Esophagus muscularis mucosa (tissue), 3 donors: Measurements from ENCODE around the gene TLL2.

ENCODE experiments used
- POLR2A ChIP-seq: fragments of 450-650 bp; IDR thresholded peaks from one replicate; pipeline ENCODE4 v1.6.1; 2017; ENCODE audit warnings: antibody characterized with exemption, moderate library complexity, mild to moderate bottlenecking, low read depth
- POLR2AphosphoS5 ChIP-seq, 2 donors: sonication (generic); formaldehyde crosslinking; IDR thresholded peaks; one replicate each; pipeline ENCODE4 v1.6.1; 2017; ENCODE audit warnings: antibody characterized with exemption in 2 of 2
- TF ChIP-seq, protein P1 (sequence below), 3 experiments: fragments of 200-600 bp in 2 of 3; fragments of 450-650 bp in 1 of 3; sonication (generic) in 2 of 3; IDR thresholded peaks; one replicate each; pipeline ENCODE4 v1.5.1; 2017 to 2019; ENCODE audit warnings: antibody characterized with exemption in 3 of 3, mild to moderate bottlenecking in 2 of 3, moderate library complexity in 1 of 3

DNA sequence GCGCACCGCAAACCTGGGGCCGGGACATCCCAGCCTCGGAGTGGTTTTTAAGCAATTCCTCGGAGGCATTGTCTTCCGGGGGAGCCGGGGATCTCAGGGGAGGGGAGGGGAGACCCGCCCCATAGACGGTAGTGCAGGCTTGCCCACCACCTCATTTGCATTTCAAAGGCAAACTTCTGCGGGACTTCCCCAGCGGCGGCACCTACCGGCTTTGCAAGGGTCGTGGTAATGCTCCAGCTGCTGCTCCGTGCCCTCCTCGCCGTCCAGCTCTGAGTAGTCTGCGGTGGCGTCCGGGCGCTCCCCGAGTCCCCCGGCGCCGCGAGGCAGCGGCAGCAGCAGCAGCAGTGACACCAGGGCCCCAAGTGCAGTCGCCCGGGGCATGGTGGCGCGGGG, 425 bp downstream of the TLL2 start:
- TF ChIP-seq, protein P1, sequence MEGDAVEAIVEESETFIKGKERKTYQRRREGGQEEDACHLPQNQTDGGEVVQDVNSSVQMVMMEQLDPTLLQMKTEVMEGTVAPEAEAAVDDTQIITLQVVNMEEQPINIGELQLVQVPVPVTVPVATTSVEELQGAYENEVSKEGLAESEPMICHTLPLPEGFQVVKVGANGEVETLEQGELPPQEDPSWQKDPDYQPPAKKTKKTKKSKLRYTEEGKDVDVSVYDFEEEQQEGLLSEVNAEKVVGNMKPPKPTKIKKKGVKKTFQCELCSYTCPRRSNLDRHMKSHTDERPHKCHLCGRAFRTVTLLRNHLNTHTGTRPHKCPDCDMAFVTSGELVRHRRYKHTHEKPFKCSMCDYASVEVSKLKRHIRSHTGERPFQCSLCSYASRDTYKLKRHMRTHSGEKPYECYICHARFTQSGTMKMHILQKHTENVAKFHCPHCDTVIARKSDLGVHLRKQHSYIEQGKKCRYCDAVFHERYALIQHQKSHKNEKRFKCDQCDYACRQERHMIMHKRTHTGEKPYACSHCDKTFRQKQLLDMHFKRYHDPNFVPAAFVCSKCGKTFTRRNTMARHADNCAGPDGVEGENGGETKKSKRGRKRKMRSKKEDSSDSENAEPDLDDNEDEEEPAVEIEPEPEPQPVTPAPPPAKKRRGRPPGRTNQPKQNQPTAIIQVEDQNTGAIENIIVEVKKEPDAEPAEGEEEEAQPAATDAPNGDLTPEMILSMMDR (IDR thresholded peaks at IDR 0.05) = no peak
- TF ChIP-seq POLR2A = no peak
- no peak for TF ChIP-seq POLR2AphosphoS5 (IDR thresholded peaks at IDR 0.05)
